GM12892 (cell line): ENCODE data around the gene MACROD2.

ENCODE experiments used
- POLR2A ChIP-seq: IDR thresholded peaks from 2 replicates; pipeline ENCODE4 v1.6.1; 2011; ENCODE audit warnings: low read depth, low read length, control low read depth
- POLR2AphosphoS5 ChIP-seq: IDR thresholded peaks from 2 replicates; pipeline ENCODE4 v1.6.1; 2011; ENCODE audit warnings: low read depth, low read length, control low read depth

DNA sequence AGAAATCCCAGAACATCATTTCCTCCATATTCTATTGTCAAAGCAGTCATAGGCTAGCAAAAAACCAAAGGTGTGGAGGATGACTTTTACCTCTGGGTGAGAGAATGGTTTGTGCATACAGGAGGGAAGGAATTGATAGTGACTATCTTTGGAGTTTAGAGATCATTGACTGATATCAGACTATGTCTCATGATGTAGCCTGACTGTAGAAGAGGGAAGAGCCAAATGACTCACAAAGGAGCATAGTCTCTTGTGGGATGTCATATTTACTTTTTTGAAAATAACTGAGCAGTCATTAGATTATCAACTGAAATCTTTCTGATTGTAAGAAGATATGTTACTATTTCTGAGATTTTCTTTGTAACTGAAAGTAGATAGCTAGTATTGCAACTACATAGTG is 183.6 kb downstream of the MACROD2 start:
- TF ChIP-seq POLR2A (no peak), POLR2AphosphoS5 (no peak)
